GM19099 (cell line): ENCODE results near the gene ETV6.

ENCODE experiments used
- POLR2A ChIP-seq: IDR thresholded peaks from 3 replicates; pipeline ENCODE4 v1.6.1; 2011; ENCODE audit warnings: low read depth; ENCODE audit not compliant: insufficient read length; ENCODE audit errors: extremely low read depth

The ETV6 gene

DNA sequence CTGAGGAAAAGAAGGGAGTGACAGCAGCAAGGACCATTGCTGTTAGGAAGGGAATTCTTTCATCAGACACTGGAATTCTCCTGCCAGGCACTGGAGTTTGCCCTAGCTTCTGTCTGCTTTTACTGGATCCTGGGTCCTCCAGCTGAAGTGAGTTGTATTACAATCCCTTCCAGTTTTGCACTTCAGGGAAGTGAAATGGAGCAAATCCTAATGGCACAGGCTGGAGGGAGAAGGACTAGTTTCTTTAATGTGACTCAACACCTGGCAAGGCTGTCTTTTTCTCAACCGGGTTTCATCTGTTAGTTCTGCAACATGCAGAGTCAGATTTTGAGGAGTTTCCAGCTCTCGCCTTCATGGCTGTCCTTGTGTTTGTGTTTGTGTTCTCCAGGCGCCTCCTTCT, 45.8 kb downstream of the ETV6 start:
- no peak for TF ChIP-seq POLR2A

DNA sequence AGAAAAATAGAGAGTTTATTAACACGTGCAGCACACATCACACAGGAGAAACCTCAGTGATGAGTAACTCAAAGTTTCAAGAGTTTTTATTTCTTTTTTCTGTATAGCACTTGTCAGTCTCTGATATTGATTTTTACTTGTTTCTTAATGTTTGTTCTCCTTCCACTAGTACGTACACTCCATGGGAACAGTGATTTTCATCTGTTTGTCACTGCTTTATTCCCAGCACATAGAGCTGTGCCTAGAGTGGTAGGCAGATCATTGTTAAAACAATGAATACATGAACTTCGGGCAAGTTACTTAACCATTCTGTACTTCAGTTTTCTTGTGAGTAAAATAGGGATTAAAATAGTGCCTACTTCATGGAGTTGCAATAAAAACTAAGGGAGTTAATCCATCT, 46.6 kb downstream of the ETV6 start:
- no peak for TF ChIP-seq POLR2A

DNA sequence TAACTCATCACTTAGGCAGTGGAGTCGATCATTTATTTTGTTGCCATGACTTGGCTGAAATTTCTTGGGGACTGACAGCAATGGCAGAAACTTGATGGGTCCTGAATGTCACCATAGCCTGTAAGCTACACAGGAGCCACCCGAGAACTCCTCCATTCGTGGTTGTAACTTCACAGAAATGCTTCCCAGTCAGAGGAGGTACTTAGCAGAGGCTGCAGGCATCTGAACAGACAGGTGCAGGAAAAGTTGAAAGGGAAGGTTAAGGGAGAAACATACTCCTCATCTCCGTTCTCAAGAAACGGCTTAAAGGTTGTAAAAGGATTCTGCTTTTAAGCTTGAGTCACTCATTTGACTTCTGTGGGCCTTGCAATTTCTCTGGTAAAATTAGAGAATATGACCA, 47.7 kb downstream of the ETV6 start:
- no peak for TF ChIP-seq POLR2A

DNA sequence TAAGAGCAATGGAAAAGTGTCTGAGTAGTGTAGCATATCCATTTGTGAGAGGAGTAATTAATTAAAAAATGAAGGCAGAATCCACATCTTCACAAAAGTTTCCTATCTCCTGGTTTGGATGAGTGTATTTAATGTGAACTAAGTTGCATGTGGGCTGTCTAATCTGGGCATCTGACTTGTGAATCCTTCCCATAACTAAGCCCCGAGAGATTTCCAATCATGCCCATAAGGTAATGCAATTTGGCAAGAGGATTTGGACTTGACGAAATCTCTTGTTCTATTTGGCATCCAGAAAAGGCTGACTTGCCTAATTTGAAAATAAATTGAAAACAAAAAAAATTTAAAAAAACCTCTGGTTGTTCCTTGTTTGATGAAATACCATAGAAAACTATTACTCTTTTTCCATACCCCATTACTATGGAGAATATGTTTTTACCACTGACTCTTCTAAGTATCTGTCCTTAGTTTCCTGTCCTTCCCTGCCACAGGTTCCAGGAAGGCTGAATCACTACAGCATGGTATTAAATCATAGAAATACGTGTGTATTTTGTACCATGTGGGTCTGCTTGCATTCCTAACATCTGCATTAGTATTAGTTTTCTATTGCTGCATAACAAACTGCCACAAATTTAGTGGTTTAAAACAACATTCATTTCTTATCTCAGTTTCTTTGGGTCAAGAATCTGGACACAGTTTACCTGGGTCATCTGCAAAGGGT, 48.4 kb downstream of the ETV6 start:
- no peak for TF ChIP-seq POLR2A

DNA sequence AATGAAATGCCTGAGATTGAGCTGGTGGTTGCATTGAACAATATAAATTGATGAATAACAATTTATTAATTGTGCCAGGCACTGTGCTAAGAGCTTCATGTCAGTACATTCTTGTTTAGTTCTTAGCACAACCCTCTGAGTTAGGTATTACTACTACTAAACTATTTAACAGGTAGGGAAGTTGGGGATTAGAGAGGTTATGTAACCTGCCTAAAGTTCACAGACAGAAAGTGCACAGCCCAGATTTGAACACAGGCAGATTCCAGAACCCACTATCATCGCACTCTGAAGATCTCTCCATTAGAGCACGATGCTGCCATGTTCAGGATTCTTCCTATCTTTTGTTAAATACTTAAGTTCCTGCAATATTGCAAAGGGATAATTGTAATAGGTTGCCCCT, 49.3 kb downstream of the ETV6 start:
- no peak for TF ChIP-seq POLR2A

DNA sequence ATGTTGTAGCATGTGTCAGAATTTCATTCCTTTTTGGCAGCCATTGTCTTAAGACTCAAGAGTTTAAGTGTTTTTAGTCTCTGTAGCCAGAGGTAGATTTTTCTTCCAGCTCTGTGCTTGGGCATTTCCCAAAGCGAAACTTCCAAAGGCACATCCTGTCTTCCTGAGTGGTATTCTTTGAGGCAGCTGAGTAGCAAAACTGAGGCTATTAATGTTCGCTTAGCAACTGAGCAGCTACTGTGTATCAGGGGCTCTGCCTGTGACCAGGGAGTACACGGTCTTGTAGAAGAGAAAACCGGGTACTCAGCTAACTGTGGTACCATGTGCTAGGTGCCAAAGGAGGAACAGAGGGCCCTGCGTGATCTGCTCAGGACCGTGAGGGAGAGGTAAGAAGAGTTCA, 52.0 kb downstream of the ETV6 start:
- no peak for TF ChIP-seq POLR2A

DNA sequence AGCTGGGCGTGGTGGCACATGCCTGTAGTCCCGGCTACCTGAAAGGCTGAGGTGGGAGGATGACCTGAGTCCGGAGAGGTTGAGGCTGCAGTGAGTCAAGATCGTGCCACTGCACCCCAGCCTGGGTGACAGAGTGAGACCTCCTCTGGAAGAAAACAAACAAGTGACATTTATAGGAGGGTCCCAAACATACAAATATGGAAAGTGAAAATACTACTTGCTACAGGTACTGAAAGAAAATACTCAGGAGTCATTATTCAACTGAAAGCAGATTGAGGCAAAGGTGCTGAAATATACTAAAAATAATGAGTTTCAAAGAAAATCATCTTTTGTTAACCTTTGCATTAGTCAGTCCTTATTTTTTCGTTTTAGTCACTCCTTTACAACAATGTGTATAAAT, 53.5 kb downstream of the ETV6 start:
- TF ChIP-seq POLR2A: no peak

DNA sequence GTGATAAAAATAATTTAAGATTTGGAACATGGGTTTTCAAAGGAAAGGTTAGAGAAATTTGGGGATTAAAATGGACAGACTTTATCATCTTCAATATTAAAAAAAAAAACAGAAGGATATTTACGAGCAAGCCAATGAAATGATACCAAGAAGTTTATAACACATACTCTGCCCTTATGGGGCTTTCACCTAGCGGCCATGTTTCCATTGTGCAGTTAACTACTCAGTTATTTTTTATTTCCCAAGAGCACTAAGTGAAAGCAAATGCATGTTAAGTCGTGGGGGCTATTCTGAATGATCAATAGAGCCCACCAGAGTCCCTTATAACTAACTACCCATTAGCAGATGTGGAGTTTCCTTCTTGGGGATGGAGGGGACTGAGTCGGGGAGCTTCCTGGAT, 53.9 kb downstream of the ETV6 start:
- no peak for TF ChIP-seq POLR2A

DNA sequence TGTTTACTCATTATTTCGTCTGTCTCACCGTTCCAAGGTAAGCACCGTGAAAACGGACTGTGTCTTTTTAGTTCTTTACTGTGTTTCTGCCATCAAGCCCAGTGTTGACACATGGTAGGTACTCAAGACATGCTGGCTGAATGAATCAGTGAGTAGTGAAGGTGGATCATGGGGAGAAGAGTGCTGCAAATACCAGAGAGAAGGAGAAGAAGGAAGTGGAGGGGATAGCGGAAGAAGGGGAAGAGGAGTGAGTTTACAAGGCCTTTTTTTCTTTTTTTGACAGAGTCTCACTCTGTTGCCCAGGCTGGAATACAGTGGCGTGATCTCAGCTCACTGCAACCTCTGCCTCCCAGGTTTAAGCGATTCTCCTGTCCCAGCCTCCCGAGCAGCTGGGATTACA, 54.6 kb downstream of the ETV6 start:
- TF ChIP-seq POLR2A: no peak

DNA sequence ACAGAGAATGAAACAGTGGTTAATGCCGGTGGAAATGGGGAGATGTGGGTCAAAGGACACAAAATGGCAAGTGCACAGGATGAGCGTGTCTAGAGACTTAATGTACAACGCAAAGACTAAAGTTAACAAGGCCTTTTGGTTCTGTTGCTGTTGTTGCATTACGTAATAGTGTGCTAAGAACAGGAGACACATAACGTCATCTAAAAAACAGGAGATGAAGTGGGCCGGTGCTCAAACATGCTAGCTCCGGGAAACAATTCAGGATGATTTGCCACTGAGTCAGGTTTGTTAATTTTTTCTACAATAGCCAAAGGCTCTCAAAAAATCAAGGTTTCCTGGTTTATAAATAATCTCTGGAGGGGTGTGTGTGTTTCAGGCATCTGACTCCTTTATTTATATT, 55.5 kb downstream of the ETV6 start:
- TF ChIP-seq POLR2A: no peak

DNA sequence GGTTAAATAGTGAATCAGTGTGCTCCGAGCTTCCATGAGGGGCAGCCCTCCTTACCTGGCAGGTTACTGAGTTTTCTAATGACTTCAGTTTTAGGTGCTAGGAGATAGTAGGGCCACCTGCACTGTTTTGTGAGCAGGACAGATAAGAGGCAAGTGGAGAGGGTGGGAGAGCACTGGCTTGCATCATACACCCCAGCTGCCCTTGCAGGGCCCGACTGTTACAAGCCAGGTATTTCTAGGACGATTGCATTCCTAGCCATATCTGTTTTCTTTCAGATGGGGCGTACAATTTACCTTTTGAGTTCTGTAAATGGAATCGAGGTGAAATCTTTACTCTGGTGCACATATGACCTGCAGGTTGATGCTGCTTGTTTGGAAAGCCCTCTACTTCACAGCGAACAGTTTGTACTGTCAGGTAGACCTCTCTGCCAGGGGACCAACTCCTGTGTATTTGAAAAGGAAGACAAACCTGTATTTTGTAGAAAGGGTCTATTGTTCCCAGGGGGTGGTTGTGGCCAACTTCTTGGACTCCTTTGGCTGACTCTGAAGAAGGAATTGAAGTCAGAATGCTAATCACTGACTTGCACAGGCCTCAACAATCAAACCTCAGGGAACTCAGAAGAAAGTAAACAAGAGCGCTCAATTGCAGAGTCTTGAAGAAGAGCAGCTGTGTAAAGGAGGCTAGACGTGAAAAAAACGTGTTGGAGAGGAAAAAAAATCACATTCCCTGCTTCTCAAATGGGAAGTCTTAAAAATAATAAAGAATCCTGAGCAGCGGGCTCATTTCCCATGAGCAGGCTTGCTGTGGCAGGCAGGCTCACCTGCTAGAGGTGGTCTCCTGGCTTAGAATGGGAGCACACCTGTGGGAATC, 57.3 kb downstream of the ETV6 start:
- TF ChIP-seq POLR2A: no peak

DNA sequence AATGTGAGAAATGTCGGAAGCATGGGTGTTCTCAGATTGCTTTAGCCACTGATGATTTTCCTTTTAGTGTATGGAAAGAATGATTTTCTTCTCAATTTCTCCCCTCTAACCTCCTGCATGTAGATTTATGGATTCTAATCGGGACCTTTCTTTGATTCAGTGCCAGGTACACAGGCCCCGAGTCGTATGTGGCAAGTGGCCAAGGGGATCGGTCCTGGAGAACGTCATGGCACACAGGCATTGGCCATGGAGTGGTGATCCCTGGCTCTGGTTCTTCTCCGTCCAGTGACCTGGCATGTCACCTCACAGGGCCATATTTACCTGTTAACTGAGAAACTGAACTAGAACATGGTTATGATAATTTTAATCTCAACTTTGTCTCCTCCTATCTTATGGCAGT, 58.1 kb downstream of the ETV6 start:
- TF ChIP-seq POLR2A: no peak

DNA sequence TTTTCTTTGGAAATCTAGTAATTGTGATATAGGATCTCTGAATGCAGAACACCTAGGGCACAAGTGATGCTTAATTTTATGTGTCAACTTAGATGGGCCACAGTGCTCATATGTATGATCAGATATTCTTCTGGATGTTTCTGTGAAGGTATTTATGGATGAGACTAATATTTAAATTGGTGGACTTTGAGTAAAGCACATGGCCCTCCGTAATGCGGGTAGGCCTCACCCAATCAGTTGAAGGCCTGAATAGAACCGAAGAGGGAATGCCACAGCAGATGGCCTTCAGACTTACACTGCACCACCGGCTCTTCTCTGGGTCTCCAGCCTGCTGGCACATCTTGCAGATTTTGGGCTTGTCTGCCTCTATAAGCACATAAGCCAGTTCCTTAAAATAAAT, 60.0 kb downstream of the ETV6 start:
- no peak for TF ChIP-seq POLR2A

DNA sequence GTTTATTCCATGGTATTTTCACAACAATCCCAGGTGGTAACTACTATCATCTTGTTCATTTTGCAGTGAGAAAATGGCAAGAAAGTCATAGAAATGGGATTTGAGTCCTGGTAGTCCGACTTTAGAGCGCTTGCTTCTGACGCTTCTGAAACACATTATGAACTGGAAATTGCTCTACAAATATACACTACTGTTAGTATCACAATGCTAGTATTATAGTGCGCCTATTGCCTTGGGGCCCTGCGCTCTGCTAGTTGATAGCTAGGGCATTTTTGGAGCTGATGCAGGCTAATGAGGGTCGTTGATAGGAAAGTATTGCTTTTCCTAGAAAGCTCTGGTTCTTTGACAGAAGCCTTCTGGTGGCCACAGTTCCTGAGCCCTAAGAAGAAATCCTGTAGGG, 61.0 kb downstream of the ETV6 start:
- TF ChIP-seq POLR2A: no peak

DNA sequence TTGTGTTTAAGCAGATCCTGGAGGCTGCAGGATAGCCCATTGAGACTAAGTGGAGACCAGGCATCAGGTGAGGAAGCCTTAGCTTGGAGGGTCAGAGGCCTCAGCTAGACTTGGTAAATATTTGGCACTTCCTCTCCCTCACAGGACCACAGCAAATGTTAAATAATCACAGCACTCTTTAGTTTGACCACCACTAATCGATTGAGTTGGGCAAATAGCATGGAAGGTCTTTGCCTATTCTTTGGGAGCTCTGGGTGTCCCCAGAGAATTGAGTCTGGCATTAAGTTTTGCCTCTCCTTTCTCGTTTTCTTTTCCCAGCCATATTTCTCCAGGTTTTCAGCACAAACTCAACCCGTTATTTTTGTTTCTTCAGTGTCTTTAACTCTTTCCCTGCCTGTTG, 61.4 kb downstream of the ETV6 start:
- no peak for TF ChIP-seq POLR2A

DNA sequence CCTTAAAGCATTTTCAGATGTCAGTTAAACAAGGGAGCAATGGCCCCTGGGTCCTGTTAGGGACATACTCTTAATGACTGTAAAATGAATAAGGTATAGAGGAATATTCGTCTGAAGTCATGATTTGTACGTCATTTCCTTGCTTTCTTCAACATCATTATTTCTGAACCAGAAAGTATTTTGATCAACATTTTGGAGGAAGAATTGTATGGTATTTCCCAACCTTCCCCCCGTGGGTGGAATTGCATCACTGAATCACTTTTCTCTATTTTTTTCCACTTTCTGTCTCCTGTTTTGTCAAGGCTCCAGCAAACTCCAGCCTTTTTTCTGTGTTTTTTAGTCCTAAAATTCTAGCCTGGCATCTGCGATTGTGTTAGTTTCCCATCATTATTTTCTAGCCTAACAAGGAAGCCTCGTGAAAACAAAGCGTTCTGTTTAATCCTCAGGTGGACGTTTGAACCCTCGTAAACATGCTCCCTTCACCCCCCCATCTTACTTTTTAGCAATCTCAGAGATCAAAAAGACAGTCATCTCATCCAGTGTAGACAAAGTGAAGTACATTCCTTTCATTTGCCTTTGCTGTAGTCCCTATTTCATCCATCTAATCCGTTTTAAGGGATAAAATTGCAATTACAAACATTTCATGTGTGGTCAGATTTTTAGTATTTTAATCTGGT, 62.3 kb downstream of the ETV6 start:
- TF ChIP-seq POLR2A: no peak
